Measurements from ENCODE around the gene SLC38A4. TPM values are rescaled to one million over a fixed set of nuclear protein-coding genes. Genes with fewer than 3 reads are reported as not detected.
"Not testable (repeated sequence)": the region's sequence is repeated elsewhere in the genome, so short reads cannot be mapped to it uniquely, and the experiment has no call there.

Gene SLC38A4
- polyA plus RNA-seq, 1 donor = 10.3 TPM

- peak; percentile 26 for DNase-seq
These were observed 52.0 kb downstream of the SLC38A4 start for GRCh38 chr12:46773586-46774321.

GRCh38 chr12:46771268-46771827 lies 54.4 kb downstream of the SLC38A4 start:
- peak; percentile 31 for DNase-seq

GRCh38 chr12:46770501-46771183 lies 55.2 kb downstream of the SLC38A4 start:
- DNase-seq = peak; percentile 34

GRCh38 chr12:46764005-46764404 lies 61.8 kb downstream of the SLC38A4 start:
- no peak for DNase-seq

GRCh38 chr12:46763230-46763629 lies 62.6 kb downstream of the SLC38A4 start:
- no peak for DNase-seq

GRCh38 chr12:46754550-46754949 lies 71.2 kb downstream of the SLC38A4 start:
- no peak for DNase-seq

GRCh38 chr12:46752396-46752795 lies 73.4 kb downstream of the SLC38A4 start:
- no peak for DNase-seq

GRCh38 chr12:46751173-46751572 lies 74.6 kb downstream of the SLC38A4 start:
- no peak for DNase-seq

GRCh38 chr12:46749322-46749721 lies 76.5 kb downstream of the SLC38A4 start:
- no peak for DNase-seq

- no peak for DNase-seq
These were observed 81.5 kb downstream of the SLC38A4 start for GRCh38 chr12:46744283-46744682.

- DNase-seq = no peak
These were observed 82.3 kb downstream of the SLC38A4 start for GRCh38 chr12:46743456-46743855.

- DNase-seq = not testable (repeated sequence)
These were observed 83.5 kb downstream of the SLC38A4 start for GRCh38 chr12:46742271-46742670.

- DNase-seq = no peak
These were observed 100.5 kb downstream of the SLC38A4 start for GRCh38 chr12:46725332-46725731.

GRCh38 chr12:46723629-46724419 lies 102.0 kb downstream of the SLC38A4 start:
- DNase-seq = no peak

GRCh38 chr12:46722394-46723185 lies 103.2 kb downstream of the SLC38A4 start:
- no peak for DNase-seq

- DNase-seq = no peak
These were observed 107.3 kb downstream of the SLC38A4 start for GRCh38 chr12:46718495-46718894.

- peak; percentile 31 for DNase-seq
These were observed 107.9 kb downstream of the SLC38A4 start for GRCh38 chr12:46717868-46718267.

GRCh38 chr12:46717159-46717558 lies 108.6 kb downstream of the SLC38A4 start:
- no peak for DNase-seq

All from hindlimb muscle (tissue), 1 donor.